K562 (cell line): ENCODE data around the gene IL15RA. TPM values are rescaled to one million over a fixed set of nuclear protein-coding genes. Genes with fewer than 3 reads are reported as not detected.

Source experiments
- ASH1L ChIP-seq: fragments of 450-650 bp; IDR thresholded peaks from 2 replicates; pipeline ENCODE4 v1.6.1; 2018; ENCODE audit warnings: borderline replicate concordance, mild to moderate bottlenecking, low read depth; ENCODE audit not compliant: partially characterized antibody
- GTF2A2 ChIP-seq: IDR thresholded peaks from 2 replicates; pipeline ENCODE4 v1.6.1; 2016; ENCODE audit warnings: mild to moderate bottlenecking, missing genetic modification characterization, missing compliant biosample characterization
- GTF2F1 ChIP-seq: IDR thresholded peaks from 2 replicates; pipeline ENCODE4 v1.6.1; 2011; ENCODE audit warnings: low read depth, low read length, improper control_type of control experiment
- L3MBTL2 ChIP-seq: fragments of 450-650 bp; IDR thresholded peaks from 2 replicates; pipeline ENCODE4 v1.6.1; 2016; ENCODE audit warnings: mild to moderate bottlenecking, moderate library complexity
- NCOA2 ChIP-seq, 2 experiments: fragments of 450-650 bp; IDR thresholded peaks; 2 replicates each; pipeline ENCODE4 v1.6.1; 2018; ENCODE audit warnings: mild to moderate bottlenecking in 2 of 2, moderate library complexity in 1 of 2; ENCODE audit not compliant: partially characterized antibody in 2 of 2
- ZC3H11A ChIP-seq: IDR thresholded peaks from 2 replicates; pipeline ENCODE4 v1.6.1; 2012; ENCODE audit warnings: low read depth, low read length, improper control_type of control experiment
- ZNF121 ChIP-seq: sonication (generic); formaldehyde crosslinking; conservative IDR thresholded peaks from 2 replicates; pipeline ENCODE4 v1.8.0; 2022; ENCODE audit warnings: missing genetic modification reagents
- ZNF274 ChIP-seq: IDR thresholded peaks from 2 replicates; pipeline ENCODE4 v1.6.1; 2011; ENCODE audit warnings: low read depth, mild to moderate bottlenecking, low read length, moderate library complexity, borderline replicate concordance
- polyA plus RNA-seq, 8 experiments: library from polyadenylated mRNA; depleted of rRNA in 4 of 8; stranded (reverse) in 5 of 8; unstranded in 3 of 8; fragments of >200 nt; fragmentation: Nextera tagmentation in 2 of 8; fragmentation: Illumina TruSeq in 1 of 8; extraction: Ambion mirVana in 2 of 8; extraction: Trizol in 1 of 8; gene quantifications; 2 replicates each; pipeline versions ENCODE4 v1.2.1 to v1.2.3, GENCODE V29; 2011 to 2014; ENCODE audit warnings: inconsistent platforms in 1 of 8, missing spikeins in 1 of 8
- total RNA-seq, 7 experiments: library from RNA; depleted of rRNA in 6 of 7; stranded (reverse); fragments of >200 nt in 6 of 7; fragmentation: Illumina TruSeq in 2 of 7; extraction: Trizol in 2 of 7; gene quantifications; 2 replicates each; pipeline versions ENCODE4 v1.2.1 to v1.2.3, GENCODE V29; 2011 to 2021; ENCODE audit warnings: low replicate concordance in 1 of 7
- TF ChIP-seq, protein P1 (sequence below), 2 experiments: IDR thresholded peaks in 1 of 2; conservative IDR thresholded peaks in 1 of 2; 2 replicates each; pipeline ENCODE4 v1.6.1; 2016; ENCODE audit warnings: low read depth in 2 of 2, mild to moderate bottlenecking in 1 of 2, missing compliant biosample characterization in 1 of 2, missing genetic modification characterization in 1 of 2, moderate library complexity in 1 of 2
- TF ChIP-seq, protein P2 (sequence below): fragments of 450-650 bp; IDR thresholded peaks from 2 replicates; pipeline ENCODE4 v1.6.1; 2016; ENCODE audit warnings: mild to moderate bottlenecking, moderate library complexity
- TF ChIP-seq, protein P3 (sequence below): fragments of 200-800 bp; sonication (Bioruptor generic); IDR thresholded peaks from 2 replicates; pipeline ENCODE4 v1.6.1; 2017; ENCODE audit warnings: missing genetic modification characterization, missing compliant biosample characterization

Gene IL15RA
- total and polyA plus RNA-seq, 9 of the 15 experiments (the other 6 are each of a cell fraction or from before 2014, with no cell fraction given), result 1.2 to 11.7 (median 8.0) TPM

DNA sequence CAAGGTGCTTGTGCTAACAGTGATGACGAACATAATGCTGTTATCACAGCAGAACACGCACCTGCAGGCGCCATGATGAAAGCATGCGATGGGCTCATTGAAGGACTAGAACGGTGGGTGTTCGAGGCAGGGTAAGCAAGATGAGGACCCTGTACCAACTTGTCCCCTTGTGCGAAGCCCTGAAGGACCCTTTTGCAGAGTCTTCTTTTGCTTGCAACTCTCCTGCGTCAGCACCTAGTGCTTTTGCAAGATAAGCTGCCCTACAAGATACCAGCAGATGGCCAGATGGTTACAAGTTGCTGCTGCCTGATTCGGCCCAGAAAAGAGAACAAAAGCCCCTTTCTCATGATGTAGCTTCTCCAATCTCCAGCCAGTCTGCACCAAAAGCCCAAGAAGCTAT is 4.2 kb upstream of the IL15RA start (continued):
- TF ChIP-seq, protein P1, sequence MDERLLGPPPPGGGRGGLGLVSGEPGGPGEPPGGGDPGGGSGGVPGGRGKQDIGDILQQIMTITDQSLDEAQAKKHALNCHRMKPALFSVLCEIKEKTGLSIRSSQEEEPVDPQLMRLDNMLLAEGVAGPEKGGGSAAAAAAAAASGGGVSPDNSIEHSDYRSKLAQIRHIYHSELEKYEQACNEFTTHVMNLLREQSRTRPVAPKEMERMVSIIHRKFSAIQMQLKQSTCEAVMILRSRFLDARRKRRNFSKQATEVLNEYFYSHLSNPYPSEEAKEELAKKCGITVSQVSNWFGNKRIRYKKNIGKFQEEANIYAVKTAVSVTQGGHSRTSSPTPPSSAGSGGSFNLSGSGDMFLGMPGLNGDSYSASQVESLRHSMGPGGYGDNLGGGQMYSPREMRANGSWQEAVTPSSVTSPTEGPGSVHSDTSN (CRISPR knock-in tag; IDR thresholded peaks at IDR 0.05; ENCODE audit: low read depth), result no peak
- TF ChIP-seq, protein P1 (tag; conservative IDR thresholded peaks at IDR 0.05; ENCODE audit: low read depth), result no peak
- TF ChIP-seq ASH1L, result no peak
- no peak for TF ChIP-seq ZNF121
- TF ChIP-seq NCOA2 (IDR thresholded peaks at IDR 0.05; ENCODE audit: partially characterized antibody in 2 of 2), result no peak
- no peak for TF ChIP-seq ZNF274
- TF ChIP-seq, protein P2, sequence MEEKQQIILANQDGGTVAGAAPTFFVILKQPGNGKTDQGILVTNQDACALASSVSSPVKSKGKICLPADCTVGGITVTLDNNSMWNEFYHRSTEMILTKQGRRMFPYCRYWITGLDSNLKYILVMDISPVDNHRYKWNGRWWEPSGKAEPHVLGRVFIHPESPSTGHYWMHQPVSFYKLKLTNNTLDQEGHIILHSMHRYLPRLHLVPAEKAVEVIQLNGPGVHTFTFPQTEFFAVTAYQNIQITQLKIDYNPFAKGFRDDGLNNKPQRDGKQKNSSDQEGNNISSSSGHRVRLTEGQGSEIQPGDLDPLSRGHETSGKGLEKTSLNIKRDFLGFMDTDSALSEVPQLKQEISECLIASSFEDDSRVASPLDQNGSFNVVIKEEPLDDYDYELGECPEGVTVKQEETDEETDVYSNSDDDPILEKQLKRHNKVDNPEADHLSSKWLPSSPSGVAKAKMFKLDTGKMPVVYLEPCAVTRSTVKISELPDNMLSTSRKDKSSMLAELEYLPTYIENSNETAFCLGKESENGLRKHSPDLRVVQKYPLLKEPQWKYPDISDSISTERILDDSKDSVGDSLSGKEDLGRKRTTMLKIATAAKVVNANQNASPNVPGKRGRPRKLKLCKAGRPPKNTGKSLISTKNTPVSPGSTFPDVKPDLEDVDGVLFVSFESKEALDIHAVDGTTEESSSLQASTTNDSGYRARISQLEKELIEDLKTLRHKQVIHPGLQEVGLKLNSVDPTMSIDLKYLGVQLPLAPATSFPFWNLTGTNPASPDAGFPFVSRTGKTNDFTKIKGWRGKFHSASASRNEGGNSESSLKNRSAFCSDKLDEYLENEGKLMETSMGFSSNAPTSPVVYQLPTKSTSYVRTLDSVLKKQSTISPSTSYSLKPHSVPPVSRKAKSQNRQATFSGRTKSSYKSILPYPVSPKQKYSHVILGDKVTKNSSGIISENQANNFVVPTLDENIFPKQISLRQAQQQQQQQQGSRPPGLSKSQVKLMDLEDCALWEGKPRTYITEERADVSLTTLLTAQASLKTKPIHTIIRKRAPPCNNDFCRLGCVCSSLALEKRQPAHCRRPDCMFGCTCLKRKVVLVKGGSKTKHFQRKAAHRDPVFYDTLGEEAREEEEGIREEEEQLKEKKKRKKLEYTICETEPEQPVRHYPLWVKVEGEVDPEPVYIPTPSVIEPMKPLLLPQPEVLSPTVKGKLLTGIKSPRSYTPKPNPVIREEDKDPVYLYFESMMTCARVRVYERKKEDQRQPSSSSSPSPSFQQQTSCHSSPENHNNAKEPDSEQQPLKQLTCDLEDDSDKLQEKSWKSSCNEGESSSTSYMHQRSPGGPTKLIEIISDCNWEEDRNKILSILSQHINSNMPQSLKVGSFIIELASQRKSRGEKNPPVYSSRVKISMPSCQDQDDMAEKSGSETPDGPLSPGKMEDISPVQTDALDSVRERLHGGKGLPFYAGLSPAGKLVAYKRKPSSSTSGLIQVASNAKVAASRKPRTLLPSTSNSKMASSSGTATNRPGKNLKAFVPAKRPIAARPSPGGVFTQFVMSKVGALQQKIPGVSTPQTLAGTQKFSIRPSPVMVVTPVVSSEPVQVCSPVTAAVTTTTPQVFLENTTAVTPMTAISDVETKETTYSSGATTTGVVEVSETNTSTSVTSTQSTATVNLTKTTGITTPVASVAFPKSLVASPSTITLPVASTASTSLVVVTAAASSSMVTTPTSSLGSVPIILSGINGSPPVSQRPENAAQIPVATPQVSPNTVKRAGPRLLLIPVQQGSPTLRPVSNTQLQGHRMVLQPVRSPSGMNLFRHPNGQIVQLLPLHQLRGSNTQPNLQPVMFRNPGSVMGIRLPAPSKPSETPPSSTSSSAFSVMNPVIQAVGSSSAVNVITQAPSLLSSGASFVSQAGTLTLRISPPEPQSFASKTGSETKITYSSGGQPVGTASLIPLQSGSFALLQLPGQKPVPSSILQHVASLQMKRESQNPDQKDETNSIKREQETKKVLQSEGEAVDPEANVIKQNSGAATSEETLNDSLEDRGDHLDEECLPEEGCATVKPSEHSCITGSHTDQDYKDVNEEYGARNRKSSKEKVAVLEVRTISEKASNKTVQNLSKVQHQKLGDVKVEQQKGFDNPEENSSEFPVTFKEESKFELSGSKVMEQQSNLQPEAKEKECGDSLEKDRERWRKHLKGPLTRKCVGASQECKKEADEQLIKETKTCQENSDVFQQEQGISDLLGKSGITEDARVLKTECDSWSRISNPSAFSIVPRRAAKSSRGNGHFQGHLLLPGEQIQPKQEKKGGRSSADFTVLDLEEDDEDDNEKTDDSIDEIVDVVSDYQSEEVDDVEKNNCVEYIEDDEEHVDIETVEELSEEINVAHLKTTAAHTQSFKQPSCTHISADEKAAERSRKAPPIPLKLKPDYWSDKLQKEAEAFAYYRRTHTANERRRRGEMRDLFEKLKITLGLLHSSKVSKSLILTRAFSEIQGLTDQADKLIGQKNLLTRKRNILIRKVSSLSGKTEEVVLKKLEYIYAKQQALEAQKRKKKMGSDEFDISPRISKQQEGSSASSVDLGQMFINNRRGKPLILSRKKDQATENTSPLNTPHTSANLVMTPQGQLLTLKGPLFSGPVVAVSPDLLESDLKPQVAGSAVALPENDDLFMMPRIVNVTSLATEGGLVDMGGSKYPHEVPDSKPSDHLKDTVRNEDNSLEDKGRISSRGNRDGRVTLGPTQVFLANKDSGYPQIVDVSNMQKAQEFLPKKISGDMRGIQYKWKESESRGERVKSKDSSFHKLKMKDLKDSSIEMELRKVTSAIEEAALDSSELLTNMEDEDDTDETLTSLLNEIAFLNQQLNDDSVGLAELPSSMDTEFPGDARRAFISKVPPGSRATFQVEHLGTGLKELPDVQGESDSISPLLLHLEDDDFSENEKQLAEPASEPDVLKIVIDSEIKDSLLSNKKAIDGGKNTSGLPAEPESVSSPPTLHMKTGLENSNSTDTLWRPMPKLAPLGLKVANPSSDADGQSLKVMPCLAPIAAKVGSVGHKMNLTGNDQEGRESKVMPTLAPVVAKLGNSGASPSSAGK, result peak; percentile 56
- no peak for TF ChIP-seq ZC3H11A
- no peak for TF ChIP-seq GTF2A2 (tag)
- TF ChIP-seq, protein P3, sequence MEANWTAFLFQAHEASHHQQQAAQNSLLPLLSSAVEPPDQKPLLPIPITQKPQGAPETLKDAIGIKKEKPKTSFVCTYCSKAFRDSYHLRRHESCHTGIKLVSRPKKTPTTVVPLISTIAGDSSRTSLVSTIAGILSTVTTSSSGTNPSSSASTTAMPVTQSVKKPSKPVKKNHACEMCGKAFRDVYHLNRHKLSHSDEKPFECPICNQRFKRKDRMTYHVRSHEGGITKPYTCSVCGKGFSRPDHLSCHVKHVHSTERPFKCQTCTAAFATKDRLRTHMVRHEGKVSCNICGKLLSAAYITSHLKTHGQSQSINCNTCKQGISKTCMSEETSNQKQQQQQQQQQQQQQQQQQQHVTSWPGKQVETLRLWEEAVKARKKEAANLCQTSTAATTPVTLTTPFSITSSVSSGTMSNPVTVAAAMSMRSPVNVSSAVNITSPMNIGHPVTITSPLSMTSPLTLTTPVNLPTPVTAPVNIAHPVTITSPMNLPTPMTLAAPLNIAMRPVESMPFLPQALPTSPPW (CRISPR knock-in tag), result no peak
- peak; percentile 74 for TF ChIP-seq L3MBTL2
- TF ChIP-seq GTF2F1, result no peak
